ENCODE results near the gene PLEK.

DNA sequence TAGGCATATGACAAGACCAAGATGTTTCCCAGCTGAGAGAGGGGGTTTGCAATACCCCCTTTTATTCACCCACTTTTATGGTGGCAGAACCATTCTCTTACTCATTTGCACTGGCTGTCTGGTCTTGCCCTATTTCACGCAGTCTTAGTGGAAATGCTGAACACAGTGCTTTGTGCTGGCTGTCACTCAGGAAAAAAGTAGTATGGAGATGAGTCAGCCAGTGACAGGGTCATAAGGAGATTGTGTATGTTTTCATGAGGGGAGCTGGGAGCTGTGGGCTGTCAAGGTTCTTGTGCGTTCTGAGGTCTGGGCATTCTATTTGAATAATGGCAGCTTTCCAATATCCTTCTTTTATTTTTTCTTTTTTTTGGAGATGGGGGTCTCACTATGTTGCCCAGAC lies 34.4 kb upstream of the PLEK start:
- TF ChIP-seq, protein P1, sequence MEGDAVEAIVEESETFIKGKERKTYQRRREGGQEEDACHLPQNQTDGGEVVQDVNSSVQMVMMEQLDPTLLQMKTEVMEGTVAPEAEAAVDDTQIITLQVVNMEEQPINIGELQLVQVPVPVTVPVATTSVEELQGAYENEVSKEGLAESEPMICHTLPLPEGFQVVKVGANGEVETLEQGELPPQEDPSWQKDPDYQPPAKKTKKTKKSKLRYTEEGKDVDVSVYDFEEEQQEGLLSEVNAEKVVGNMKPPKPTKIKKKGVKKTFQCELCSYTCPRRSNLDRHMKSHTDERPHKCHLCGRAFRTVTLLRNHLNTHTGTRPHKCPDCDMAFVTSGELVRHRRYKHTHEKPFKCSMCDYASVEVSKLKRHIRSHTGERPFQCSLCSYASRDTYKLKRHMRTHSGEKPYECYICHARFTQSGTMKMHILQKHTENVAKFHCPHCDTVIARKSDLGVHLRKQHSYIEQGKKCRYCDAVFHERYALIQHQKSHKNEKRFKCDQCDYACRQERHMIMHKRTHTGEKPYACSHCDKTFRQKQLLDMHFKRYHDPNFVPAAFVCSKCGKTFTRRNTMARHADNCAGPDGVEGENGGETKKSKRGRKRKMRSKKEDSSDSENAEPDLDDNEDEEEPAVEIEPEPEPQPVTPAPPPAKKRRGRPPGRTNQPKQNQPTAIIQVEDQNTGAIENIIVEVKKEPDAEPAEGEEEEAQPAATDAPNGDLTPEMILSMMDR (IDR thresholded peaks at IDR 0.05) = no peak
- no peak for TF ChIP-seq POLR2A (IDR thresholded peaks at IDR 0.05)
